Measurements from ENCODE around the gene CST7.
"Not testable (repeated sequence)": the region's sequence is repeated elsewhere in the genome, so short reads cannot be mapped to it uniquely, and the experiment has no call there.

The CST7 gene

GRCh38 chr20:24929867-24930723, 19.0 kb upstream of the CST7 start:
- FAIRE-seq: not testable (repeated sequence)

- FAIRE-seq: not testable (repeated sequence)
Measured at GRCh38 chr20:24930724-24931688, 18.1 kb upstream of the CST7 start.

- not testable (repeated sequence) for FAIRE-seq
Measured at GRCh38 chr20:24931893-24932292, 17.2 kb upstream of the CST7 start.

GRCh38 chr20:24933266-24933908, 15.7 kb upstream of the CST7 start:
- FAIRE-seq: no peak

GRCh38 chr20:24934101-24934661, 14.9 kb upstream of the CST7 start:
- FAIRE-seq: no peak

GRCh38 chr20:24934716-24935115, 14.4 kb upstream of the CST7 start:
- FAIRE-seq: no peak

- FAIRE-seq: no peak
Measured at GRCh38 chr20:24935140-24935539, 13.9 kb upstream of the CST7 start.

GRCh38 chr20:24935766-24936525, 13.1 kb upstream of the CST7 start:
- FAIRE-seq: no peak

GRCh38 chr20:24936526-24937407, 12.3 kb upstream of the CST7 start:
- no peak for FAIRE-seq

GRCh38 chr20:24937579-24937978, 11.5 kb upstream of the CST7 start:
- no peak for FAIRE-seq

GRCh38 chr20:24938498-24938897, 10.6 kb upstream of the CST7 start:
- no peak for FAIRE-seq

GRCh38 chr20:24939036-24939435, 10.0 kb upstream of the CST7 start:
- FAIRE-seq: no peak

- no peak for FAIRE-seq
Measured at GRCh38 chr20:24942679-24943078, 6.4 kb upstream of the CST7 start.

GRCh38 chr20:24943196-24943595, 5.9 kb upstream of the CST7 start:
- FAIRE-seq: no peak

- no peak for FAIRE-seq
Measured at GRCh38 chr20:24943731-24944130, 5.3 kb upstream of the CST7 start.

GRCh38 chr20:24946376-24946775, 2.7 kb upstream of the CST7 start:
- FAIRE-seq: not testable (repeated sequence)

- FAIRE-seq: not testable (repeated sequence)
Measured at GRCh38 chr20:24948396-24948938, 602 bp upstream of the CST7 start.

- FAIRE-seq: no peak
Measured at GRCh38 chr20:24949756-24950127, 673 bp downstream of the CST7 start.

GRCh38 chr20:24950128-24950835, 1.2 kb downstream of the CST7 start:
- no peak for FAIRE-seq
